CD1c-positive myeloid dendritic cell (primary cell): ENCODE measurements around the gene SULF2.

Experiments used
- DNase-seq: peaks from one replicate; pipeline ENCODE4 v3.0.0-alpha.2; 2016; ENCODE audit errors: extremely low spot score

The SULF2 gene

GRCh38 chr20:47669152-47669425 is 116.2 kb downstream of the SULF2 start:
- no peak for DNase-seq

DNA sequence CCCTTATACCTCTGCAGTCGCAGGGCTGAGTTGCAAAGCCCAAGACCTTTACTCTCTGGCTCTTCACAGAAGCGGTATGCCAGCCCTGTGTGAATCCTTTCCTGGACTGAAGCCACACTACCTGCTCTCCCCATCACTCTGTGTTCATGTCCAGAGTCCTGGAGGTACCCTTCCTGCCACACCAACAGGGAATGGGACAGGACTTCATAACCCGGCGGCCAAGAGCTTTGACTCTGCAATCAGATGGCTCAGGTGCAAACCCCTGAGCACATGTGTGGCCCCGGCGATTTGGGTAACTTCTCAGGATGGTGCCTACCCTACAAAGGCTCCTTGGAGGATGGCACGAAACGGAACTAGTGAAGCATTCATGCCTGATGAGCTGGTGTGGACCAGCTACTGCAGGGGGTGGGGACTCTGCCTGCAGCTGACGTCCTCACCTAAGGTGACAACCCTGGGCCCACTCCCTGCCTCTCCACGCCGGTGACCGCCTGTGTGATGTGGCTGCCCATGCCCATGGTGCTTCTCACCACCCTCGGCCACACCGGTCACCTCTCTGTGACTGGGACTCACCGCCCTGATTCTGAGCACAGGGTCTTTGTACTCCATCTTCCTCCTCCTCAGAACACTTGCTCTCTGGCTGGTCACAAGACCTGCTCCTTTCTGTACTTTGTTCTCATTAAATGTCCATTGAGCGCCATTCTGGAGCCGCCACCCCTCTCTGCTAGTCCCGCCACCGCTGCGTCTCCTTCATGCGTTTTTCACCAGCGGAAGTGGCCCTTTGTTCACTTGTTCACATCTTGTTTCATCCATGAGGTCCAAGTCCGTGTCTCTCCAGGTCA is 116.7 kb downstream of the SULF2 start:
- DNase-seq, result no peak

- DNase-seq, result peak; percentile 34
Observed at GRCh38 chr20:47667531-47668312, 117.6 kb downstream of the SULF2 start.

GRCh38 chr20:47667086-47667485 is 118.2 kb downstream of the SULF2 start:
- DNase-seq, result no peak

DNA sequence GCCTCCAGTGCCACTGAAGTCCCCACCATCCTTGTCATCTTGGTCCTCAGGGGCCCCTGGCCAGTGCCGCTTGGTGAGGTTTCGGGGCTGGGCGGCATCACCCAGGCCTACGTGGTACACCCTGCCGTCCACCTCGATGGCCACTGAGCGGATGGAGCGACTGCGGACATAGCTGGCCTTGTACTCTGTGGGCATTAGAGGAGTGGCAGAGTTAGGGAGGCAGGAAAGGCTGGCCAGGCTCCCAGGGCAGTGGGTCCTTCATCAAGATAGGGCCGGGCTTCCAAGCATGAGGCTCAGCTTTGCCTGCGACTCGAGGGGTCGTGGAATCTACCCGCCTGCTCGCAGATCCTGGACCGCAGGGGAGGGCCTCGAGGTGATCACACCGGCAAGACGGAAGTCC is 119.0 kb downstream of the SULF2 start:
- DNase-seq, result no peak

DNA sequence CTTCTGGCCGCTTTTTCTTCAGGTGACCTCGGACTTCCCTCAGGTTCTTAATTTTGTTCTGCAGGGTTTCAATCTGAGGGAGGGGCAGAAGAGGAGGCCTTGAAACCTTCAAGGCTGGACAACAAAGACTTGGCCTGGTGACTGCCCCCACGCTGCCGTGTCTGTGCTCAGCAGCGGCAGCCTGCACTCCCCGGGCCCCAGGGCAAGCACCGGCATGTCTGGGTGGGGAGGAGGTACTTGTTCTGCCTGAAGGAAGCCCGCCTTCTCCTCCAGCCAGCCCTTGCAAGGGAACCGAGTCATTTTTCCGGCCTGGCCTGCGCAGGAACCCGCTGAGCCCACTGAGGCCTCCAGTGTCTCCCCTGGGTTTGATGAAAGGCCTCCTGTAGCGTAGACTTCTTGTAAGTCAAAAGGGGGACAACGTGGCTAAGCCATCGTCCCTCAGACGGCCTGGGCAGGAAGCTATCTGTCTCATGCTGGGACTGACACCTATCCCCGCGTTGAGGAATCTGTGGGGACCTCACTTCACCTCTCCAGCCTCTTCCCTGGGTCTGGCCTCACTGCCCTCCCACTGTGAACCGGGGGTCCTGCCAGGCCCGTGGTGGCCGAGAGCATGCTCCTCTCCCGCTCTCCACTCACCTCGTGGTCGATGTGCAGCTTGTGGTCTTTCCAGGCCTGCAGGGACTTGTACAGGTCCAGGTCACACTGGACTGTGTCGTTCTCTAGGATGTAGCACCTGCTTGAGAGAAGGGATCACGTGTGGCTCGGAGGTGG is 119.9 kb downstream of the SULF2 start:
- no peak for DNase-seq

- no peak for DNase-seq
Observed at GRCh38 chr20:47664744-47665143, 120.5 kb downstream of the SULF2 start.

- no peak for DNase-seq
Observed at GRCh38 chr20:47664068-47664437, 121.2 kb downstream of the SULF2 start.

GRCh38 chr20:47663354-47664067 is 121.8 kb downstream of the SULF2 start:
- peak; percentile 85 for DNase-seq

DNA sequence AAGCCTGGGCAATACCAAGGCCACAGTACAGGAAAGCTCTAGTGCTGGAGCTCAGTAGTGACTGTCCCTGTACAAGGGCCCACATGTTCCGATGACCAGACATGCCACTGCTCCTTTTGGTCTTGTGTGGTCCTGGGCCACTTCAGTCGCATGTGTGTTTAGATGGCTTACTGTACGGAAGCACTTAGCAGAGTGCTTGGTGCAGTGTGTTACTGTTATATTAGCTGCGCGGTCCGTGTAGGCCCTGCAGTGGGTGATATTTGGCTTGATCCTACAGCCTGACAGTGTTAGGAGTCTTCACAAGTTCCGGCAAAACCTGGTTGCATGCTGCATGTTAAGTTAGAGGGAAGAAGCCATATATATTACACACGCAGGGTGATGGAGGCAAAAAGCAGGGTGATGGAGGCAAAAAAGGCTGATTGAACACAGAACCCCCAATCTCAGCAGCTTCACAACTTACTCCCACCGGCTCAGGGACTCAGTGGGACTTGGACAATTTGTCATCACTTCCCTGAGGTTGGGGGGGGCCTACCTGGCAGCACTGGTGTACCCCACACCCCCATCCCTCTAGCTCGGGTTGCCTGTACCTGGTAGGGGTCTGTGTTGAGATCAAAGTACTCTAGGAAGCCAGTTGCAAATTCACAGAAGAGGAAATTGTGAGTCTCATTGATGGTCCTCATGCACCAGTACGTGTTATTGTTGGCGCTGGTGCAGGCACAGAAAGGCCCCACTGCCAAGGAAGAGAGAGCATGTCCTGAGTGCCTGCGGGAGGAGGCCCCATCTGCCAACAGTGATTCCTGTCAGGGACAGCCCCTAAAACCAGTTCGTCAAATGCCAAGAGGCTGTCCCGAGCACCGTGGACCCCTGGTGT is 122.6 kb downstream of the SULF2 start:
- no peak for DNase-seq

DNA sequence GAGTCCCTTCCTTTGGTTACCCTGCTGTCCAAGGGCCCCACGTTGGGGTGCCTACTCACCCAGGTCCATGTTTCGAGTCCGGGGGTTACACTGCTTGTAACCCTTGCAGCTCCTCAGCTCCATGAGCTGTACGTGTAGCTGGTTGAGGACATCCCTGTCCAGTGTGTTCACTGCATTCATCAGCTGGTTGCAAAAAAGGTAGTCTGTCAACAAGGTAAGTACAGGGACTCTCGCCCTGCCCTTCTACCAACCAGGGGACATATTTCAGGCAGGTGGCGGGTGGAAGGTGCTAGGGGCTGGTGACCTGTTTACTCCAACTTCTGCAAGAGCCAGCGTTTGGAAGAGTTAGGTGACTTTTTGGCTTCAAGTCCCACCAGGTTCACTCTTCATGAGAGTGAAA is 123.6 kb downstream of the SULF2 start:
- DNase-seq, result no peak

DNA sequence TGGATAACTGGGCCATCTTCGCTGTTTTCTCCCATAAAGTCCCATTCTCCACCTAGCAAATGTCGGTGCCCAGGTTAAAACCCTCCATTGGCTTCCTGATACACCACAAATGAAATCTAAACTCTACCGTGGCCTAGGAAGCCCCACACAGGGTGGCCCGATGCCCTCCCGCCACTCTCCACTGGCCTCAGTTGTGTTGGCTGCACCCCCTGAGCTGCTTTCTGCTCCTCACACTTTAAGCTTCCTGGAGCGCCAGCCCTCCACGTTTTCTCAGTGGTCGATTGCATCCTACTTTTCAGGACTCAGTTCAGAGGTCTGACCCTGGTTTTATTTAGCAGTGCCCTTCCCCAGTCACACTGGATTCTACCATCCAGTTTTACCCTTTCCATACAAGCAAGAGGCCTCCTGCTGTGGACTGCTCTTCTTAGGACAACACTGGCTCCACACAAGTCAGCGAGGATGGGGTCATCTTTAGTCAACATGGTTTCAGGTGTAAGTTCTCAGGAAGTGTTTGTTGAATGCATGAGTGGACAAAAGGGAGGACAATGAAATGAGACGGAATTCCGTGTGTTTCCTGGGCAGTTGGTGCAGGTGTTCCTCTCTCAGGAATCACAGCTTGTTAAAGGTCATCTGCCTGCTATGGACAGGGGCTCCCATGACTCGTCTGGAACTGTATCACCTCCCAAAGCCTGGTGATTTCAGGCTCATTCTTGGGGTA is 124.1 kb downstream of the SULF2 start:
- DNase-seq, result no peak

DNA sequence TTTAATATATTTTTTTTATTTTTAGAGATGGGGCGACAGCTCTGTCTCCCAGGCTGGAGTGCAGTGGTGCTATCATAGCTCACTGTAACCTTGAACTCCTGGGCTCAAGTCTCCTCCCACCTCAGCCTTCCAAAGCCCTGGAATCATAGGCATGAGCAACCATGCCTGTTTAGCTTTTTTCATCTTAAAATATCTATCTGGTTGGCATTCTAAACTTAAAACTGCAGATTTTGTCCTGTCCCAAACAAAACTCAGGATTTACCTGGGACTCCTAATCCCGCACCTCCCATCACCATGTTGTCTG is 124.7 kb downstream of the SULF2 start:
- DNase-seq, result no peak

GRCh38 chr20:47659904-47660601 is 125.2 kb downstream of the SULF2 start:
- DNase-seq, result no peak

GRCh38 chr20:47656318-47656717 is 129.0 kb downstream of the SULF2 start:
- DNase-seq, result peak; percentile 57

DNA sequence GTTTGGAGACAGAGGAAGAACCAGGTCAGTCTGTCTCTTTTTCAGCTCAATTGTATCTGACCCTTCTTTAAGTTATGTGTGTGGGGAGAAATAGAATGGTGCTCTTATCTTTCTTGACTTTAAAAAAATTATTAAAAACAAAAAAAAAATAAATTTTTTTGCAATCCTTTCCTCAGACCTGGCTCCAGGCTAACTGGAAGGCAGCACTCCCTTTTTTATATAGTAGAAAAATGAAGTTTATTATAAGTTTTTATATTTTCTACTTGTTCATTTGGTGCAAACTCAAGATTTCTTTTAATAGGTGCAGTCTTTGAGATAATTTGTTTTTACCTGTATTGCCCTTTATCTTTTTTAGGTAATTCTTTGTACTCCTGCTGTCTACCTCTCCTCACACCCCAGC is 129.6 kb downstream of the SULF2 start:
- DNase-seq, result no peak

- no peak for DNase-seq
Observed at GRCh38 chr20:47654370-47654769, 130.9 kb downstream of the SULF2 start.

GRCh38 chr20:47653869-47654268 is 131.4 kb downstream of the SULF2 start:
- no peak for DNase-seq

DNA sequence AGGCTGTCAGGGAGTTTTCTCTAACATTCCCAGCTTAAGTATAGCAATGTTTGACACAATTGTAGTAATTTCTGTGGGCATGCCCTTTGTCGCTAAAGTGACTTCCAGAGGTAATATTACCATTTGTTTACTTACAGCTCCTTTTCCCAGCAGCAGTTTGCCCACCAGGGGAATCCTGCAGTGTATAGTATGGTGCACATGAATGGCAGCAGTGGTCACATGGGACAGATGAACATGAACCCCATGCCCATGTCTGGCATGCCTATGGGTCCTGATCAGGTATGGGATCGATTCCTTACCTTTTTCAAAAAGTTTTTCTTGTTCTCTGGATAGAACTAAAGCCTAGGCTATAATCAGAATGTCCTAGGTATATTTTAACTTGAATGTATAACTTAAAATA is 132.5 kb downstream of the SULF2 start:
- DNase-seq, result no peak

- no peak for DNase-seq
Observed at GRCh38 chr20:47652301-47652700, 133.0 kb downstream of the SULF2 start.
